ENCODE measurements around the gene CST4.

GRCh38 chr20:23683281-23683680, 5.6 kb downstream of the CST4 start:
- TF ChIP-seq CTCF (IDR thresholded peaks at IDR 0.05; ENCODE audit: insufficient read depth, low read depth, low read length) (no peak), EZH2 (IDR thresholded peaks at IDR 0.05; ENCODE audit: insufficient read depth, low read length) (no peak)

Measured in astrocyte (in vitro differentiated cells and primary cell).